ENCODE measurements around the gene AGR3.
"Not testable (repeated sequence)": the region's sequence is repeated elsewhere in the genome, so short reads cannot be mapped to it uniquely, and the experiment has no call there.

The AGR3 gene

DNA sequence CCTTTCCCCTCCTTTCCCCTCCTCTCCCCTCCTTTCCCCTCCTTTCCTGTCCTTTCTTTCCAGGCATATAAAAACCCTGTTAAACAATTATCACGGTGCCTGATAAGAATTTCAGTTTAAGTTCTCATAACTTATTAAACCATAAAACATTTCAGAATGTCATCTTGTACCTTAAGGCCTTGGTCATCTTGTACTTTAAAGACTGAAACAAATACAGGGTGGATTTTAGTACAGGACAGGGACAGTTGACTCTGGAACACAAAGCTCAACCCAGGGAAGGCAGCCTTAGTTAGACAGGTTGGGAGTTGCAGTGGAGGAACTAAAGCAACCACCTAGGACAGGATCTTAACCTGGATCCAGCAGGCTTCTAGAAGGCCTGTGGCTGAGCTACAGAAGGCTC is 1.2 kb downstream of the AGR3 start:
- Histone ChIP-seq H2AFZ (ENCODE audit: low read depth, low read length) (no peak overlapping the region), H3K4me3 (ENCODE audit: low read length) (no peak overlapping the region), H3K4me1 (ENCODE audit: insufficient read depth, low read length) (peaks cover 5% of the 10 kb centered on the region)

GRCh38 chr7:16879181-16879580 is 2.6 kb downstream of the AGR3 start:
- no peak overlapping the region for H2AFZ ChIP-seq (ENCODE audit: low read depth, low read length)
- no peak overlapping the region for H3K4me3 ChIP-seq (ENCODE audit: low read length)
- no peaks in the 10 kb centered on the region for H3K36me3 ChIP-seq (ENCODE audit: insufficient read depth, low read length)
- no peaks in the 10 kb centered on the region for H3K9me3 ChIP-seq (ENCODE audit: low read length)
- peaks cover 5% of the 10 kb centered on the region for H3K4me1 ChIP-seq (ENCODE audit: insufficient read depth, low read length)
- H3K27me3 ChIP-seq (ENCODE audit: insufficient read depth, low read length): no peaks in the 10 kb centered on the region

More for the DNA sequence above, 1.2 kb downstream of the AGR3 start:
- no peaks in the 10 kb centered on the region for H3K9me3 ChIP-seq (ENCODE audit: low read length)
- H3K27me3 ChIP-seq (ENCODE audit: insufficient read depth, low read length): no peaks in the 10 kb centered on the region
- H3K36me3 ChIP-seq (ENCODE audit: insufficient read depth, low read length): no peaks in the 10 kb centered on the region

DNA sequence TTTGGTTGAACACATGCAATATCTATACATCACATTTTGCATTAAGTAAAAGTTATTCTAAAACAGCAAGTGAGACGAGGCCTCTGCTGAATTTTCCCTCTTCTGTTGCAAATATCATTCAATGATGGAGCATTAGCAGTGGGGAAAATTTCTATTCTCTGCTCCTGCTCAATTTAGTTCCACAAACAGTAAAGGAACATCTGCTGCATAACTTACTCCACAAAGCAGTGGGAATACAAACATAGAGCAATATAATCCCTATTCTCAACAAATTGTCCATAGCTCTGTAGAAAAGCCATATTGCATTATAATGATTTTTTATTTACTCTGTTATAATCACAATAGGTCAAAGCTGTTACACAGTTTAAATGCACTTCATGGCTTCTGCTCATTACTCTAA is 5.9 kb downstream of the AGR3 start:
- Histone ChIP-seq H3K4me1 (ENCODE audit: insufficient read depth, low read length) (no peaks in the 10 kb centered on the region), H3K36me3 (ENCODE audit: insufficient read depth, low read length) (no peaks in the 10 kb centered on the region), H3K27me3 (ENCODE audit: insufficient read depth, low read length) (no peaks in the 10 kb centered on the region), H3K9me3 (ENCODE audit: low read length) (no peaks in the 10 kb centered on the region), H2AFZ (ENCODE audit: low read depth, low read length) (no peak overlapping the region), H3K4me3 (ENCODE audit: low read length) (no peak overlapping the region)

GRCh38 chr7:16874066-16874465 is 7.7 kb downstream of the AGR3 start:
- Histone ChIP-seq H3K4me1 (ENCODE audit: insufficient read depth, low read length) (no peaks in the 10 kb centered on the region), H2AFZ (ENCODE audit: low read depth, low read length) (no peak overlapping the region), H3K27me3 (ENCODE audit: insufficient read depth, low read length) (no peaks in the 10 kb centered on the region), H3K4me3 (ENCODE audit: low read length) (no peak overlapping the region), H3K36me3 (ENCODE audit: insufficient read depth, low read length) (no peaks in the 10 kb centered on the region), H3K9me3 (ENCODE audit: low read length) (no peaks in the 10 kb centered on the region)

- Histone ChIP-seq H3K4me3 (ENCODE audit: low read length) (no peak overlapping the region), H2AFZ (ENCODE audit: low read depth, low read length) (no peak overlapping the region), H3K9me3 (ENCODE audit: low read length) (no peaks in the 10 kb centered on the region), H3K27me3 (ENCODE audit: insufficient read depth, low read length) (no peaks in the 10 kb centered on the region), H3K4me1 (ENCODE audit: insufficient read depth, low read length) (no peaks in the 10 kb centered on the region), H3K36me3 (ENCODE audit: insufficient read depth, low read length) (no peaks in the 10 kb centered on the region)
Observed at GRCh38 chr7:16867328-16867727, 14.5 kb downstream of the AGR3 start.

DNA sequence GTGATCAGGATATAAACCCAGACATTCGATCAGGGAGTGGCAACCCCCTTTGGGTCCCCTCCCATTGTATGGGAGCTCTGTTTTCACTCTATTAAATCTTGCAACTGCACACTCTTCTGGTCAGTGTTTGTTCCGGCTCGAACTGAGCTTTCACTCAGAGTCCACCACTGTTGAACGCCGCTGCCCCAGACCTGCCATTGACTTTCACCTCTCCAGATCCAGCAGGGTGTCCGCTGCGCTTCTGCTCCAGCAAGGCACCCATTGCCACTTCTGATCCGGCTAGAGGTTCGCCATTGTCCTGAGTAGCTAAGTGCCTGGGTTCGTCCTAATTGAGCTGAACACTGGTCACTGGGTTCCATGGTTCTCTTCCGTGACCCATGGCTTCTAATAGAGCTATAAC is 28.6 kb downstream of the AGR3 start:
- not testable (repeated sequence) for H3K4me1 ChIP-seq (ENCODE audit: insufficient read depth, low read length); H3K36me3 ChIP-seq (ENCODE audit: insufficient read depth, low read length); H3K4me3 ChIP-seq (ENCODE audit: low read length); H2AFZ ChIP-seq (ENCODE audit: low read depth, low read length); H3K27me3 ChIP-seq (ENCODE audit: insufficient read depth, low read length); H3K9me3 ChIP-seq (ENCODE audit: low read length)

DNA sequence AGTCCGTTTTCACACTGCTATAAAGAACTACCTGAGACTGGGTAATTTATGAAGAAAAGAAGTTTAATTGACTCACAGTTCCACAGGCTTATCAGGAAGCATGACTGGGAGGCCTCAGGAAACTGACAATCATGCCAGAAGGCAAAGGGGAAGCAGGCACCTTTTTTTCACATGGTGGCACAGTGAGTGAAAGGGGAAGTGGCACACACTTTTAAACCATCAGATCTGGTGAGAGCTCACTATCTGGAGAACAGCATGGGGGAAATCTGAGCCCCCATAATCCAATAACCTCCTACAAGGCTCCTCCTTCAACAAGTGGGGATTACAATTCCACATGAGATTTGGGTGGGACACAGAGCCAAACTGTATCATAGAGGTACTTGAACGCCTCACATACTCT is 30.0 kb downstream of the AGR3 start:
- Histone ChIP-seq H3K4me1 (ENCODE audit: insufficient read depth, low read length) (peaks cover 3% of the 10 kb centered on the region), H3K36me3 (ENCODE audit: insufficient read depth, low read length) (no peaks in the 10 kb centered on the region), H3K9me3 (ENCODE audit: low read length) (peaks cover 2% of the 10 kb centered on the region), H3K4me3 (ENCODE audit: low read length) (no peak overlapping the region), H2AFZ (ENCODE audit: low read depth, low read length) (no peak overlapping the region), H3K27me3 (ENCODE audit: insufficient read depth, low read length) (no peaks in the 10 kb centered on the region)

DNA sequence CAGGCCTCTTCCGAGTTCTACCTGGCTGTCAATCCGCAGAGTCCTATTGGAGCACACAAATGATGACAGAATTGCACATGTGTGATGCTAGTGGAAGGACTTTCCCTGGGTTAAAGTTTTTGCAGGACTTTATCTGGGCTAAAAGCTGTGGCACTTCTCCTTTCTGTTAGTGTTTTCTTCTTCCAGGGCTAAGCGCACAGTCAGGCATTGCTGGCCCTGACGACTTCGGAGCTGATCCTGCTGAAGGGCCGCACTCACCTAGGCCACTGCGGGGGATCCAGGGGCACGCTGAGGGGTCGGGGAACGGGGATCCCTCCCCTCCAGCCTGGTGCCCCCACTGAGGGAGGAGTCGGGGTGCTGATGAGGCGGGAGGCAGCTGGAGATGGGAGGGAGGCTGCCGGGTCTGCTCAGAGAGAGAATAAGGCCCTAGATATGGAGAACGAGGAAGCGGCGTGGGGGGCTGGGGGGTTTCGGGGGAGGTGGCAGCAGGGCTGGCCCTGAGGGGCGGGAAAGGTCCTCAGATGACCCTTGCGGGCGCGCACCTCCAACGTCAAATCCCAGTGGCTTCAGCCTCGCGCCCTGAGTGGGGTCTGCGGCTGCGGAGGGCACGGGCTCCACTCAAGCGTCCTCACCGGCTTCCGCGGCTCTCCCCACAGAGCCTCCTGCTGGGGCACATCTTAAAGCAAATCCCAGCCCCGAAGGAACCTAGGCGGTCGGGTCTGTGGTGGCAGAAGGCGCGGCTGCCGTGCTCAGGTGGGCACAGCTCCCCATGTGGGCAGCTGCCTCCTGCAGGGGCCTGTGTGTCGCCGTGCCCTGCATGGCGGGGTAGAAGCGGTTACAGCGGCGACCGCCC is 30.9 kb downstream of the AGR3 start:
- H3K27me3 ChIP-seq (ENCODE audit: insufficient read depth, low read length): no peaks in the 10 kb centered on the region
- H3K36me3 ChIP-seq (ENCODE audit: insufficient read depth, low read length): no peaks in the 10 kb centered on the region
- H3K4me1 ChIP-seq (ENCODE audit: insufficient read depth, low read length): peaks cover 3% of the 10 kb centered on the region
- H3K4me3 ChIP-seq (ENCODE audit: low read length): no peak overlapping the region
- peaks cover 2% of the 10 kb centered on the region for H3K9me3 ChIP-seq (ENCODE audit: low read length)
- H2AFZ ChIP-seq (ENCODE audit: low read depth, low read length): no peak overlapping the region

GRCh38 chr7:16849296-16850148 is 32.3 kb downstream of the AGR3 start:
- no peaks in the 10 kb centered on the region for H3K36me3 ChIP-seq (ENCODE audit: insufficient read depth, low read length)
- no peaks in the 10 kb centered on the region for H3K27me3 ChIP-seq (ENCODE audit: insufficient read depth, low read length)
- H3K4me1 ChIP-seq (ENCODE audit: insufficient read depth, low read length): peaks cover 3% of the 10 kb centered on the region
- no peak overlapping the region for H2AFZ ChIP-seq (ENCODE audit: low read depth, low read length)
- peaks cover 2% of the 10 kb centered on the region for H3K9me3 ChIP-seq (ENCODE audit: low read length)
- H3K4me3 ChIP-seq (ENCODE audit: low read length): no peak overlapping the region

DNA sequence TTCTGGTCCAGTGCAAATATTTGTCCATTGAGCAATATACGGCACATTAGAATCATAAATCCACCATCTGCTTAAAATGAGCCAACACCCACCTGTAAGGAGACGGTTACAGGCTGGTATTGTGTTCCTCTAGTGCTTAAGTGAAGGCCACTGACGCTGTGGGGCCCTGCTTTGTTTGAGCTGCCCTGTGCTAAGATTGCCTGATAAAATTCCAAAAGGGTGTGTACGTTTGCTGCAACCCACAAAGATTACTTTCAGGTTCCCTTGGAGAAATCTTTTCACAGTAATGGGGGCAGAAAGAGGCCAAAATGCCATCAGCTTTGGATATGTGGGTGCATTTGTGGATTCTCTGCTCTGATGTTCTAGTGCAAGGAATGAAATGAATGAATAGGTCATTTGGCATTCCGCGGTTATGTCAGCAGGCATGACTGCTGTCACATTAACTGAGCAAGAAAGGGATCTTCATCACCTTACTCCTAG is 34.4 kb downstream of the AGR3 start:
- H3K4me1 ChIP-seq (ENCODE audit: insufficient read depth, low read length): peaks cover 3% of the 10 kb centered on the region

GRCh38 chr7:16846601-16847165 is 35.1 kb downstream of the AGR3 start:
- H3K27me3 ChIP-seq (ENCODE audit: insufficient read depth, low read length): no peaks in the 10 kb centered on the region
- no peaks in the 10 kb centered on the region for H3K36me3 ChIP-seq (ENCODE audit: insufficient read depth, low read length)
- no peak overlapping the region for H3K4me3 ChIP-seq (ENCODE audit: low read length)
- peaks cover 2% of the 10 kb centered on the region for H3K9me3 ChIP-seq (ENCODE audit: low read length)
- no peak overlapping the region for H2AFZ ChIP-seq (ENCODE audit: low read depth, low read length)
- peaks cover 3% of the 10 kb centered on the region for H3K4me1 ChIP-seq (ENCODE audit: insufficient read depth, low read length)

More for the DNA sequence above, 34.4 kb downstream of the AGR3 start:
- Histone ChIP-seq H3K4me3 (ENCODE audit: low read length) (no peak overlapping the region), H3K9me3 (ENCODE audit: low read length) (peaks cover 2% of the 10 kb centered on the region), H2AFZ (ENCODE audit: low read depth, low read length) (no peak overlapping the region), H3K36me3 (ENCODE audit: insufficient read depth, low read length) (no peaks in the 10 kb centered on the region), H3K27me3 (ENCODE audit: insufficient read depth, low read length) (no peaks in the 10 kb centered on the region)

- Histone ChIP-seq H3K27me3 (ENCODE audit: insufficient read depth, low read length) (no peaks in the 10 kb centered on the region), H3K4me3 (ENCODE audit: low read length) (no peak overlapping the region), H3K36me3 (ENCODE audit: insufficient read depth, low read length) (no peaks in the 10 kb centered on the region), H2AFZ (ENCODE audit: low read depth, low read length) (no peak overlapping the region), H3K4me1 (ENCODE audit: insufficient read depth, low read length) (peaks cover 3% of the 10 kb centered on the region), H3K9me3 (ENCODE audit: low read length) (peaks cover 2% of the 10 kb centered on the region)
Observed at GRCh38 chr7:16845746-16846145, 36.0 kb downstream of the AGR3 start.

GRCh38 chr7:16841681-16842080 is 40.1 kb downstream of the AGR3 start:
- Histone ChIP-seq H3K27me3 (ENCODE audit: insufficient read depth, low read length) (no peaks in the 10 kb centered on the region), H3K9me3 (ENCODE audit: low read length) (no peaks in the 10 kb centered on the region), H3K4me1 (ENCODE audit: insufficient read depth, low read length) (no peaks in the 10 kb centered on the region), H3K4me3 (ENCODE audit: low read length) (no peak overlapping the region), H3K36me3 (ENCODE audit: insufficient read depth, low read length) (no peaks in the 10 kb centered on the region), H2AFZ (ENCODE audit: low read depth, low read length) (no peak overlapping the region)

Measured in neuron (in vitro differentiated cells).